SK-N-SH (cell line): ENCODE measurements around the gene BBX. TPM values are rescaled to one million over a fixed set of nuclear protein-coding genes. Genes with fewer than 3 reads are reported as not detected.

ENCODE experiments used
- CTCF ChIA-PET: fragments of 300-600, 350-600 bp; formaldehyde crosslinking; extraction: SDS; loops from one replicate; lab custom pipeline; 2021; lab: Yijun Ruan, JAX
- POLR2A ChIA-PET: fragments of 350-600 bp; sonication (Branson Sonifier 250); formaldehyde crosslinking; extraction: SDS; loops from one replicate; lab custom pipeline; 2020; ENCODE audit warnings: antibody characterized with exemption, inconsistent platforms; lab: Yijun Ruan, JAX
- DNase-seq: peaks from one replicate; pipeline ENCODE4 v3.0.0; 2012
- H2AFZ ChIP-seq: fragments of 200-600 bp; sonication (generic); 2 replicates; pipeline ENCODE4 v1.8.1; 2016; ENCODE audit warnings: antibody characterized with exemption, mild to moderate bottlenecking, low read depth
- H3F3A ChIP-seq: fragments of 200-600 bp; sonication (generic); replicated peaks from 2 replicates; pipeline ENCODE3; 2016; ENCODE audit warnings: antibody characterized with exemption, mild to moderate bottlenecking; ENCODE audit not compliant: insufficient read depth
- H3K27ac ChIP-seq, 2 experiments: fragments of 200-500 bp in 1 of 2; fragments of 200-600 bp in 1 of 2; sonication (Bioruptor generic) in 1 of 2; sonication (generic), shearing (Covaris generic) in 1 of 2; 2 replicates each; pipeline versions ENCODE4 v1.5.1 to v1.6.1; 2014 to 2016; ENCODE audit warnings: low read depth in 2 of 2, inconsistent platforms in 1 of 2, low read length in 1 of 2, mild to moderate bottlenecking in 1 of 2, mixed read lengths in 1 of 2
- H3K27me3 ChIP-seq: fragments of 200-600 bp; sonication (generic), shearing (Covaris generic); 2 replicates; pipeline ENCODE4 v1.6.1; 2016; ENCODE audit warnings: mixed run types; ENCODE audit not compliant: insufficient read depth
- H3K36me3 ChIP-seq, 2 experiments: fragments of 200-500 bp in 1 of 2; fragments of 200-600 bp in 1 of 2; sonication (Bioruptor generic) in 1 of 2; sonication (generic) in 1 of 2; replicated peaks in 1 of 2; 2 replicates each; pipeline versions ENCODE3 to v1.5.1; 2014 to 2016; ENCODE audit warnings: low read length in 1 of 2, mild to moderate bottlenecking in 1 of 2; ENCODE audit not compliant: insufficient read depth in 2 of 2, control insufficient read depth in 1 of 2
- H3K4me1 ChIP-seq, 2 experiments: fragments of 200-500 bp in 1 of 2; fragments of 200-600 bp in 1 of 2; sonication (Bioruptor generic) in 1 of 2; sonication (generic), shearing (Covaris generic) in 1 of 2; 2 replicates each; pipeline versions ENCODE4 v1.5.1 to v1.6.1; 2014 to 2016; ENCODE audit warnings: low read depth in 1 of 2, low read length in 1 of 2, mixed run types in 1 of 2; ENCODE audit not compliant: insufficient read depth in 2 of 2, control insufficient read depth in 1 of 2
- H3K4me2 ChIP-seq: fragments of 200-600 bp; sonication (generic), shearing (Covaris generic); 2 replicates; pipeline ENCODE4 v1.6.1; 2017; ENCODE audit warnings: mixed run types
- H3K4me3 ChIP-seq, 2 experiments: fragments of 200-500 bp in 1 of 2; fragments of 200-600 bp in 1 of 2; sonication (Bioruptor generic) in 1 of 2; sonication (generic), shearing (Covaris generic) in 1 of 2; 2 replicates each; pipeline versions ENCODE4 v1.5.1 to v1.8.1; 2014 to 2016; ENCODE audit warnings: low read depth in 2 of 2, inconsistent platforms in 1 of 2, low read length in 1 of 2, mild to moderate bottlenecking in 1 of 2, mixed read lengths in 1 of 2, moderate library complexity in 1 of 2
- H3K79me2 ChIP-seq: fragments of 200-600 bp; sonication (generic); 2 replicates; pipeline ENCODE4 v1.8.1; 2017; ENCODE audit warnings: mild to moderate bottlenecking; ENCODE audit not compliant: insufficient read depth
- H3K9ac ChIP-seq: fragments of 200-600 bp; sonication (generic); 2 replicates; pipeline ENCODE4 v1.6.1; 2017; ENCODE audit warnings: mixed run types
- H3K9me2 ChIP-seq: fragments of 200-600 bp; sonication (generic); 2 replicates; pipeline ENCODE4 v1.6.1; 2017; ENCODE audit warnings: mixed run types
- H3K9me3 ChIP-seq: fragments of 200-600 bp; sonication (generic); 2 replicates; pipeline ENCODE4 v1.6.1; 2017; ENCODE audit warnings: mixed run types, mild to moderate bottlenecking, moderate library complexity
- H4K20me1 ChIP-seq: fragments of 200-600 bp; sonication (generic); 2 replicates; pipeline ENCODE4 v1.6.1; 2017; ENCODE audit warnings: mild to moderate bottlenecking, mixed run types; ENCODE audit not compliant: insufficient read depth
- CHD2 ChIP-seq: fragments of 150-350 bp; IDR thresholded peaks from 2 replicates; pipeline ENCODE4 v1.6.1; 2018; ENCODE audit warnings: low read length; ENCODE audit not compliant: partially characterized antibody
- ELF1 ChIP-seq: IDR thresholded peaks from 2 replicates; pipeline ENCODE4 v1.4.0; 2012
- EP300 ChIP-seq, 2 experiments: IDR thresholded peaks; 2 replicates each; pipeline versions ENCODE4 v1.4.0 to v1.6.1; 2012; ENCODE audit warnings: borderline replicate concordance in 1 of 2, low read depth in 1 of 2, low read length in 1 of 2
- MAX ChIP-seq: IDR thresholded peaks from 2 replicates; pipeline ENCODE4 v1.4.0; 2012; ENCODE audit warnings: low read depth
- MEF2A ChIP-seq: IDR thresholded peaks from 2 replicates; pipeline ENCODE4 v1.4.0; 2012; ENCODE audit warnings: low read depth, borderline replicate concordance
- NFIC ChIP-seq: IDR thresholded peaks from 2 replicates; pipeline ENCODE4 v1.4.0; 2012; ENCODE audit warnings: borderline replicate concordance
- NRF1 ChIP-seq: IDR thresholded peaks from 2 replicates; pipeline ENCODE4 v1.6.1; 2012; ENCODE audit warnings: low read depth, mild to moderate bottlenecking, low read length
- PBX3 ChIP-seq: IDR thresholded peaks from 2 replicates; pipeline ENCODE4; 2012
- POLR2AphosphoS5 ChIP-seq: IDR thresholded peaks from 2 replicates; pipeline ENCODE4 v1.6.1; 2012; ENCODE audit warnings: low read depth, low read length
- TAF1 ChIP-seq: IDR thresholded peaks from 2 replicates; pipeline ENCODE4 v1.6.1; 2012; ENCODE audit warnings: low read depth, mild to moderate bottlenecking, low read length, moderate library complexity, borderline replicate concordance
- TCF12 ChIP-seq: IDR thresholded peaks from 2 replicates; pipeline ENCODE4 v1.4.0; 2012
- TEAD4 ChIP-seq: IDR thresholded peaks from 2 replicates; pipeline ENCODE4 v1.4.0; 2012; ENCODE audit warnings: mild to moderate bottlenecking, borderline replicate concordance; ENCODE audit not compliant: insufficient read depth
- YY1 ChIP-seq: IDR thresholded peaks from 2 replicates; pipeline ENCODE4 v1.4.0; 2012; ENCODE audit warnings: low read depth, mild to moderate bottlenecking
- WGBS: methylation state at CpG from one replicate; pipeline ENCODE4 v1.1.6; 2017; ENCODE audit warnings: low lambda C conversion rate; 5-methylcytosine and 5-hydroxymethylcytosine counted together
- polyA plus RNA-seq, 3 experiments: library from polyadenylated mRNA; depleted of rRNA; stranded (reverse); fragments of >200 nt; gene quantifications; 2 replicates each; pipeline ENCODE4 v1.2.3, GENCODE V29; 2012

Gene BBX
- polyA plus RNA-seq, 1 of the 3 experiments (the other 2 are of a cell fraction): 14.2 TPM

GRCh38 chr3:107670986-107671385 lies 148.2 kb downstream of the BBX start:
- Histone ChIP-seq H4K20me1 (no peaks in the 10 kb centered on the region), H3K4me2 (no peak overlapping the region), H2AFZ (no peak overlapping the region)
- no peak for DNase-seq
- TF ChIP-seq YY1: no peak
- TF ChIP-seq TCF12: 0 out of 2 replicates have a peak, but pooled peaks have one; percentile 7
- TF ChIP-seq, all 33 proteins: peak for 1
- Histone ChIP-seq H3K4me1 (no peaks in the 10 kb centered on the region; a peak in 3 of 4 replicates), H3K9me3 (no peaks in the 10 kb centered on the region), H3K9ac (no peak overlapping the region), H3K79me2 (no peaks in the 10 kb centered on the region), H3K36me3 (no peaks in the 10 kb centered on the region), H3K27me3 (no peaks in the 10 kb centered on the region), H3F3A (no peaks in the 10 kb centered on the region), H3K9me2 (no peaks in the 10 kb centered on the region), H3K4me3 (no peak overlapping the region), H3K27ac (no peak overlapping the region; a peak in 1 of 4 replicates)
- ChIA-PET CTCF (interaction anchor here (1.0 to 3.6 kb wide), 6 partner anchors 9 to 257 kb away, joined by 3 to 32 read pairs (median 4); no protein-coding TSS in a partner anchor), POLR2A (no interaction called here)
- WGBS: 77% methylated on average over 3 of the region's 3 CpGs

- CTCF ChIA-PET: interaction anchor here (2.5 to 5.9 kb wide), 7 partner anchors 9 to 804 kb away, joined by 13 to 99 read pairs (median 42); no protein-coding TSS in a partner anchor
- no peak for TF ChIP-seq NFIC
- TF ChIP-seq POLR2AphosphoS5: no peak
- no peak for TF ChIP-seq ELF1
- TF ChIP-seq MAX: no peak
- no peak for TF ChIP-seq PBX3
- TF ChIP-seq EP300 (IDR thresholded peaks at IDR 0.05; ENCODE audit: borderline replicate concordance in 1 of 2, low read depth in 1 of 2, low read length in 1 of 2): no peak
- no peak for TF ChIP-seq NRF1
- no peak for TF ChIP-seq TAF1
- no peak for TF ChIP-seq TEAD4
- TF ChIP-seq MEF2A: no peak
- no peak for TF ChIP-seq CHD2
- TF ChIP-seq, all 33 proteins: peak for 0
- Histone ChIP-seq H3K9ac (no peak overlapping the region), H3K9me2 (no peaks in the 10 kb centered on the region), H3F3A (no peaks in the 10 kb centered on the region), H3K27me3 (no peaks in the 10 kb centered on the region), H3K4me1 (no peaks in the 10 kb centered on the region; a peak in 3 of 4 replicates), H4K20me1 (no peaks in the 10 kb centered on the region), H3K9me3 (no peaks in the 10 kb centered on the region), H3K4me2 (no peak overlapping the region), H3K79me2 (no peaks in the 10 kb centered on the region), H3K36me3 (no peaks in the 10 kb centered on the region), H3K4me3 (no peak overlapping the region), H2AFZ (no peak overlapping the region), H3K27ac (no peak overlapping the region)
- WGBS: 95% methylated on average over 7 of the region's 7 CpGs
- DNase-seq: no peak
- POLR2A ChIA-PET: no interaction called here
Measured at GRCh38 chr3:107674371-107674770, 151.6 kb downstream of the BBX start.
